WTC11 (cell line): ENCODE measurements around the gene ADAMTS2. TPM values are rescaled to one million over a fixed set of nuclear protein-coding genes. Genes with fewer than 3 reads are reported as not detected.

Experiments used
- ATAC-seq: fragments of 200-7000 bp; cut with Tn5 transposase; 2 replicates; pipeline ENCODE4 v1.10.0; 2021; ENCODE audit warnings: mild to moderate bottlenecking, moderate library complexity
- CTCF ChIA-PET: fragments of 300-600 bp; sonication (Branson Sonifier 250); formaldehyde crosslinking; loops from one replicate; lab custom pipeline; 2021; ENCODE audit warnings: antibody characterized with exemption; lab: Charles Lee
- POLR2A ChIA-PET: fragments of 350-600 bp; sonication (Branson Sonifier 250); formaldehyde crosslinking; loops from one replicate; lab custom pipeline; 2021; ENCODE audit warnings: antibody characterized with exemption; lab: Charles Lee
- DNase-seq: peaks from one replicate; pipeline ENCODE4 v3.0.0; 2021; ENCODE audit warnings: low spot score
- H3K27ac Mint-ChIP-seq: 2 replicates; pipeline ENCODE4 v1.8.0; 2021; ENCODE audit warnings: mixed read lengths
- H3K27me3 Mint-ChIP-seq: 2 replicates; pipeline ENCODE4 v1.8.0; 2021; ENCODE audit warnings: low read depth, mild to moderate bottlenecking, moderate library complexity, mixed read lengths
- H3K36me3 Mint-ChIP-seq: 2 replicates; pipeline ENCODE4 v1.8.0; 2021; ENCODE audit warnings: mixed read lengths
- H3K4me1 Mint-ChIP-seq: 2 replicates; pipeline ENCODE4 v1.8.0; 2022; ENCODE audit warnings: mixed read lengths
- H3K4me3 Mint-ChIP-seq: 2 replicates; pipeline ENCODE4 v1.8.0; 2021; ENCODE audit warnings: mild to moderate bottlenecking, moderate library complexity, mixed read lengths
- H3K9me3 Mint-ChIP-seq: 2 replicates; pipeline ENCODE4 v1.8.0; 2021; ENCODE audit warnings: mixed read lengths
- FOXK1 ChIP-seq: sonication (generic); formaldehyde crosslinking; IDR thresholded peaks from 2 replicates; pipeline ENCODE4 v1.8.0; 2022; ENCODE audit warnings: mild to moderate bottlenecking, moderate library complexity, missing genetic modification reagents
- FOXP1 ChIP-seq: sonication (generic); formaldehyde crosslinking; IDR thresholded peaks from 2 replicates; pipeline ENCODE4 v1.8.0; 2022; ENCODE audit warnings: missing genetic modification reagents, mild to moderate bottlenecking, moderate library complexity, borderline replicate concordance
- JAZF1 ChIP-seq: fragments of 250-450 bp; sonication (Bioruptor Pico); IDR thresholded peaks from 2 replicates; pipeline ENCODE4 v1.9.0; 2021; ENCODE audit warnings: moderate library complexity, mild to moderate bottlenecking, inconsistent platforms
- NR2C2 ChIP-seq: sonication (generic); formaldehyde crosslinking; IDR thresholded peaks from 2 replicates; pipeline ENCODE4 v1.8.0; 2022; ENCODE audit warnings: mild to moderate bottlenecking, missing genetic modification reagents
- NR3C1 ChIP-seq: sonication (generic); formaldehyde crosslinking; conservative IDR thresholded peaks from 2 replicates; pipeline ENCODE4 v1.8.1; 2023; ENCODE audit warnings: low read depth, mild to moderate bottlenecking, missing genetic modification reagents
- SMAD3 ChIP-seq: sonication (generic); formaldehyde crosslinking; IDR thresholded peaks from 2 replicates; pipeline ENCODE4 v1.8.0; 2022; ENCODE audit warnings: missing genetic modification reagents, mild to moderate bottlenecking, borderline replicate concordance
- SMAD4 ChIP-seq: sonication (generic); formaldehyde crosslinking; IDR thresholded peaks from 2 replicates; pipeline ENCODE4 v1.8.0; 2022; ENCODE audit warnings: mild to moderate bottlenecking, missing genetic modification reagents
- SOX15 ChIP-seq: fragments of 250-450 bp; sonication (Bioruptor Pico); IDR thresholded peaks from 2 replicates; pipeline ENCODE4 v1.9.0; 2021; ENCODE audit warnings: mild to moderate bottlenecking
- TP53 ChIP-seq: sonication (generic); formaldehyde crosslinking; IDR thresholded peaks from 2 replicates; pipeline ENCODE4 v1.8.1; 2023; ENCODE audit warnings: mild to moderate bottlenecking, missing genetic modification reagents
- ZBTB21 ChIP-seq: sonication (generic); formaldehyde crosslinking; IDR thresholded peaks from 2 replicates; pipeline ENCODE4 v1.8.1; 2023; ENCODE audit warnings: mild to moderate bottlenecking, missing genetic modification reagents, borderline replicate concordance
- ZNF138 ChIP-seq: sonication (generic); formaldehyde crosslinking; conservative IDR thresholded peaks from 2 replicates; pipeline ENCODE4 v1.8.1; 2022; ENCODE audit warnings: mild to moderate bottlenecking, moderate library complexity, missing genetic modification reagents
- ZNF263 ChIP-seq: sonication (generic); formaldehyde crosslinking; IDR thresholded peaks from 2 replicates; pipeline ENCODE4 v1.8.1; 2022; ENCODE audit warnings: low read depth, mild to moderate bottlenecking, moderate library complexity, missing genetic modification reagents
- ZNF671 ChIP-seq: fragments of 250-450 bp; sonication (Bioruptor Pico); IDR thresholded peaks from 2 replicates; pipeline ENCODE4 v1.8.0; 2021; ENCODE audit warnings: mild to moderate bottlenecking
- total RNA-seq: library from RNA; stranded (reverse); gene quantifications from 3 replicates; pipeline ENCODE4 v1.2.3, GENCODE V29; 2021
- TF ChIP-seq, protein P1 (sequence below): sonication (generic); formaldehyde crosslinking; IDR thresholded peaks from 2 replicates; pipeline ENCODE4 v1.8.0; 2022; ENCODE audit warnings: mild to moderate bottlenecking, missing genetic modification reagents
- TF ChIP-seq, protein P2 (sequence below): sonication (generic); formaldehyde crosslinking; IDR thresholded peaks from 2 replicates; pipeline ENCODE4 v1.8.0; 2023; ENCODE audit warnings: mild to moderate bottlenecking, missing genetic modification reagents
- TF ChIP-seq, protein P3 (sequence below): sonication (generic); formaldehyde crosslinking; IDR thresholded peaks from 2 replicates; pipeline ENCODE4 v1.8.0; 2022; ENCODE audit warnings: missing genetic modification reagents
- TF ChIP-seq, protein P4 (sequence below): fragments of 250-450 bp; sonication (Bioruptor Pico); IDR thresholded peaks from 2 replicates; pipeline ENCODE4 v1.9.0; 2021; ENCODE audit warnings: mild to moderate bottlenecking, borderline replicate concordance
- TF ChIP-seq, protein P5 (sequence below): sonication (generic); formaldehyde crosslinking; conservative IDR thresholded peaks from 2 replicates; pipeline ENCODE4 v1.8.1; 2023; ENCODE audit warnings: mild to moderate bottlenecking, low read depth, missing genetic modification reagents, moderate library complexity

ADAMTS2 gene
- total RNA-seq, 1 experiment from 2014 or later = 11.2 TPM

DNA sequence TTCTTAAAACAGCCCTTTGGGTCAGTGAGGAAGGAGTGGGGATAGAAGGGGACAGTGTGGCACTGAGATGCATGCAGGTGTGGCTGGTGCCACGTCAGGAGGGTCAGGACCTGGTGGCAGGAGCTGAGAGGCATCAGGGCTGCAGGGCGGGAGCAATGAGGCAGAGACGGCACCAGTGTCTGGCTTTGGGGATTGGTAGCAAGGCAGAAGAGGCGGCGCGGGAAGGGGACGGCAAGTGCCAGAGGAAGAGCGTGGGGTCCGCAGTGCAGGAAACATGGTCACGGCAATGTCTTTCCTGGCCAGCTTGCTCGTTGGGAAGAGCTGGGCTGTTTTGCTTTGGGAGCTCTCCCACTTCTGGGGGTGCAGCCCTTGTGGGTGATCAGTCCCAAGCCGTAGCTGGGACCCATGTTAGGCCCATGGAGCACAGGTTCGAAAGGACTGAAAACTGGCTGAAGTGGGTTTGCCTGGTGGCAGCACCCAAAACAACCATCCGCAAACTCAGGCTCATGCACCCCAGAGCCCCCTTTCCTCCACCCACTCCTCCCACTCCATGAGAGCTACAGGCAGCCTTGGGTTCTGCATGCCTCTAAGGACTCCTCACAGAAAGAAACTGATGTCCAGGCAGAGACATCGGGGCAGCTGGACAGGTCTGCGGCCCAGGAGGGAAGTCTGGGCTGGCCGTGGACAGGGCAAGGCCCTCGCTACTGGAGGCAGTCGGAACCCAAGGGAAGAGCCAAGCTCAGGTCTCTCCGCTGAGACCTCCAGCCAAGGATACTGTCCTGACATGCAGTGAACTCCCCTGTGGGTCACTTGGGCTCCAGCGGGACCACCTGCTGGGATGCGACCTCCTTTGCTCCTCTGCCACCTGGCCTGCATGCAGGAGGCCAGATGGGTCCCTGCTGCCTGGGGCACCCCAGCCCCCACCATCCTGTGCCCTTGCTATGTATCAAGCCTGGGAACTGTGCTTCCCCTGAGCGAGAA is 180.6 kb downstream of the ADAMTS2 start:
- H3K4me3 Mint-ChIP-seq = no peak overlapping the region
- H3K36me3 Mint-ChIP-seq = peaks cover 9% of the 10 kb centered on the region
- no peak overlapping the region for H3K27ac Mint-ChIP-seq
- POLR2A ChIA-PET = no interaction called here
- TF ChIP-seq, protein P1, sequence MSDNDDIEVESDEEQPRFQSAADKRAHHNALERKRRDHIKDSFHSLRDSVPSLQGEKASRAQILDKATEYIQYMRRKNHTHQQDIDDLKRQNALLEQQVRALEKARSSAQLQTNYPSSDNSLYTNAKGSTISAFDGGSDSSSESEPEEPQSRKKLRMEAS = no peak
- TF ChIP-seq ZNF671 (CRISPR knock-in tag) = no peak
- TF ChIP-seq SMAD3 (CRISPR knock-in tag) = no peak
- TF ChIP-seq, protein P2, sequence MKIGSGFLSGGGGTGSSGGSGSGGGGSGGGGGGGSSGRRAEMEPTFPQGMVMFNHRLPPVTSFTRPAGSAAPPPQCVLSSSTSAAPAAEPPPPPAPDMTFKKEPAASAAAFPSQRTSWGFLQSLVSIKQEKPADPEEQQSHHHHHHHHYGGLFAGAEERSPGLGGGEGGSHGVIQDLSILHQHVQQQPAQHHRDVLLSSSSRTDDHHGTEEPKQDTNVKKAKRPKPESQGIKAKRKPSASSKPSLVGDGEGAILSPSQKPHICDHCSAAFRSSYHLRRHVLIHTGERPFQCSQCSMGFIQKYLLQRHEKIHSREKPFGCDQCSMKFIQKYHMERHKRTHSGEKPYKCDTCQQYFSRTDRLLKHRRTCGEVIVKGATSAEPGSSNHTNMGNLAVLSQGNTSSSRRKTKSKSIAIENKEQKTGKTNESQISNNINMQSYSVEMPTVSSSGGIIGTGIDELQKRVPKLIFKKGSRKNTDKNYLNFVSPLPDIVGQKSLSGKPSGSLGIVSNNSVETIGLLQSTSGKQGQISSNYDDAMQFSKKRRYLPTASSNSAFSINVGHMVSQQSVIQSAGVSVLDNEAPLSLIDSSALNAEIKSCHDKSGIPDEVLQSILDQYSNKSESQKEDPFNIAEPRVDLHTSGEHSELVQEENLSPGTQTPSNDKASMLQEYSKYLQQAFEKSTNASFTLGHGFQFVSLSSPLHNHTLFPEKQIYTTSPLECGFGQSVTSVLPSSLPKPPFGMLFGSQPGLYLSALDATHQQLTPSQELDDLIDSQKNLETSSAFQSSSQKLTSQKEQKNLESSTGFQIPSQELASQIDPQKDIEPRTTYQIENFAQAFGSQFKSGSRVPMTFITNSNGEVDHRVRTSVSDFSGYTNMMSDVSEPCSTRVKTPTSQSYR (CRISPR knock-in tag) = no peak
- no peak for TF ChIP-seq TP53 (CRISPR knock-in tag)
- TF ChIP-seq, protein P3, sequence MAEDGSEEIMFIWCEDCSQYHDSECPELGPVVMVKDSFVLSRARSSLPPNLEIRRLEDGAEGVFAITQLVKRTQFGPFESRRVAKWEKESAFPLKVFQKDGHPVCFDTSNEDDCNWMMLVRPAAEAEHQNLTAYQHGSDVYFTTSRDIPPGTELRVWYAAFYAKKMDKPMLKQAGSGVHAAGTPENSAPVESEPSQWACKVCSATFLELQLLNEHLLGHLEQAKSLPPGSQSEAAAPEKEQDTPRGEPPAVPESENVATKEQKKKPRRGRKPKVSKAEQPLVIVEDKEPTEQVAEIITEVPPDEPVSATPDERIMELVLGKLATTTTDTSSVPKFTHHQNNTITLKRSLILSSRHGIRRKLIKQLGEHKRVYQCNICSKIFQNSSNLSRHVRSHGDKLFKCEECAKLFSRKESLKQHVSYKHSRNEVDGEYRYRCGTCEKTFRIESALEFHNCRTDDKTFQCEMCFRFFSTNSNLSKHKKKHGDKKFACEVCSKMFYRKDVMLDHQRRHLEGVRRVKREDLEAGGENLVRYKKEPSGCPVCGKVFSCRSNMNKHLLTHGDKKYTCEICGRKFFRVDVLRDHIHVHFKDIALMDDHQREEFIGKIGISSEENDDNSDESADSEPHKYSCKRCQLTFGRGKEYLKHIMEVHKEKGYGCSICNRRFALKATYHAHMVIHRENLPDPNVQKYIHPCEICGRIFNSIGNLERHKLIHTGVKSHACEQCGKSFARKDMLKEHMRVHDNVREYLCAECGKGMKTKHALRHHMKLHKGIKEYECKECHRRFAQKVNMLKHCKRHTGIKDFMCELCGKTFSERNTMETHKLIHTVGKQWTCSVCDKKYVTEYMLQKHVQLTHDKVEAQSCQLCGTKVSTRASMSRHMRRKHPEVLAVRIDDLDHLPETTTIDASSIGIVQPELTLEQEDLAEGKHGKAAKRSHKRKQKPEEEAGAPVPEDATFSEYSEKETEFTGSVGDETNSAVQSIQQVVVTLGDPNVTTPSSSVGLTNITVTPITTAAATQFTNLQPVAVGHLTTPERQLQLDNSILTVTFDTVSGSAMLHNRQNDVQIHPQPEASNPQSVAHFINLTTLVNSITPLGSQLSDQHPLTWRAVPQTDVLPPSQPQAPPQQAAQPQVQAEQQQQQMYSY (CRISPR knock-in tag) = no peak
- TF ChIP-seq SMAD4 = no peak
- TF ChIP-seq JAZF1 = no peak
- TF ChIP-seq FOXP1 (CRISPR knock-in tag) = no peak
- no peak for TF ChIP-seq ZBTB21 (CRISPR knock-in tag)
- no peak for TF ChIP-seq ZNF138 (CRISPR knock-in tag)
- TF ChIP-seq, all 79 proteins: peak for 0
- ATAC-seq = no peak
- Mint-ChIP-seq H3K4me1 (no peaks in the 10 kb centered on the region), H3K27me3 (no peaks in the 10 kb centered on the region; the same call in 1 of the 2 replicates), H3K9me3 (peaks cover 27% of the 10 kb centered on the region)
- CTCF ChIA-PET = interaction anchor here (0.6 to 1.1 kb wide), 3 partner anchors 27 to 179 kb away, joined by 3 to 4 read pairs (median 3); no protein-coding TSS in a partner anchor
- DNase-seq = peak; percentile 7

DNA sequence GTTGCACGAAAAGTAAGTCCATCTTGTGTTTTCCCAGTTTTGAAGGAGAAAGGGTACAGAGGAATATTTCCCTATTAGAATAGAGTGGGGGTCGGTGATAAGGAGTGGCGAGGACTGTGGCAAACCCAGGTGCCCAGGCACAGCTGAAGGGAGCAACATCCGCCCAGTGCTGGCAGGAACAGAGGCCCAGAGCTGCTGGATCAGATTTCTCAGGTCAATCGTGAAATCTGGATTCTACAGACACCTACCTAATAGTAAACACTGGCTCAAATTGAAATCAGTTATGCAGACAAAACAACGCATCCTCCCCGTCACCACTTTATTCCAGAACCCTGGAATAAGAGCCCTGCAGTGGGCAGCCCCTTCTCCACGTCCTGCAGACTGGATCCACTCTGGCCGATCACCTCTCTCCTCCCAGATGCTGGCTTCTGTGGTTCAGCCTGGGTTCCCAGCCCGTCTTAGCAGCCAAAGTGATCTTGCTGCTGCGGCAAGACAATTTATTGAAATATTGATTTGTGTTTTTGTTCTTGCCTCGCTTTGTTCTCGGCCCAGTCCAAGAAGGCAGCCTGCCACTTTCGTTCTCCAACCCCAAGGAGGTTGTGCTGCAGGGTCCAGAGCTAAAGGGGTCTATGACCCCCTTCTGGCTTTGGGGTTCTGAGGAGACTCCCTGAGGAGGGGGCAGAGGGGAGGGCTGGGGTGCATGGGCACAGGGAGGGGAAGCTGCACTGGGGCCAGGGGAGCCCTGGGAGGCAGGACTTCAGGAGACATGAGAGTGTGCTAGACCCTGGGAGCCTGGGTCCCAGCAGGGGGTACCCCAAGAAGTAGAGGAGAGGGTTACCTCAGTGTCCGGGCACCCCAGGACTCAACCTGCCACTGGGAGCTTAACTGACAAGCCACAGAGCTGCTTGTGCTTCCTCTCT is 181.8 kb downstream of the ADAMTS2 start:
- DNase-seq = peak; percentile 5
- no peak overlapping the region for H3K4me3 Mint-ChIP-seq
- TF ChIP-seq, protein P4, sequence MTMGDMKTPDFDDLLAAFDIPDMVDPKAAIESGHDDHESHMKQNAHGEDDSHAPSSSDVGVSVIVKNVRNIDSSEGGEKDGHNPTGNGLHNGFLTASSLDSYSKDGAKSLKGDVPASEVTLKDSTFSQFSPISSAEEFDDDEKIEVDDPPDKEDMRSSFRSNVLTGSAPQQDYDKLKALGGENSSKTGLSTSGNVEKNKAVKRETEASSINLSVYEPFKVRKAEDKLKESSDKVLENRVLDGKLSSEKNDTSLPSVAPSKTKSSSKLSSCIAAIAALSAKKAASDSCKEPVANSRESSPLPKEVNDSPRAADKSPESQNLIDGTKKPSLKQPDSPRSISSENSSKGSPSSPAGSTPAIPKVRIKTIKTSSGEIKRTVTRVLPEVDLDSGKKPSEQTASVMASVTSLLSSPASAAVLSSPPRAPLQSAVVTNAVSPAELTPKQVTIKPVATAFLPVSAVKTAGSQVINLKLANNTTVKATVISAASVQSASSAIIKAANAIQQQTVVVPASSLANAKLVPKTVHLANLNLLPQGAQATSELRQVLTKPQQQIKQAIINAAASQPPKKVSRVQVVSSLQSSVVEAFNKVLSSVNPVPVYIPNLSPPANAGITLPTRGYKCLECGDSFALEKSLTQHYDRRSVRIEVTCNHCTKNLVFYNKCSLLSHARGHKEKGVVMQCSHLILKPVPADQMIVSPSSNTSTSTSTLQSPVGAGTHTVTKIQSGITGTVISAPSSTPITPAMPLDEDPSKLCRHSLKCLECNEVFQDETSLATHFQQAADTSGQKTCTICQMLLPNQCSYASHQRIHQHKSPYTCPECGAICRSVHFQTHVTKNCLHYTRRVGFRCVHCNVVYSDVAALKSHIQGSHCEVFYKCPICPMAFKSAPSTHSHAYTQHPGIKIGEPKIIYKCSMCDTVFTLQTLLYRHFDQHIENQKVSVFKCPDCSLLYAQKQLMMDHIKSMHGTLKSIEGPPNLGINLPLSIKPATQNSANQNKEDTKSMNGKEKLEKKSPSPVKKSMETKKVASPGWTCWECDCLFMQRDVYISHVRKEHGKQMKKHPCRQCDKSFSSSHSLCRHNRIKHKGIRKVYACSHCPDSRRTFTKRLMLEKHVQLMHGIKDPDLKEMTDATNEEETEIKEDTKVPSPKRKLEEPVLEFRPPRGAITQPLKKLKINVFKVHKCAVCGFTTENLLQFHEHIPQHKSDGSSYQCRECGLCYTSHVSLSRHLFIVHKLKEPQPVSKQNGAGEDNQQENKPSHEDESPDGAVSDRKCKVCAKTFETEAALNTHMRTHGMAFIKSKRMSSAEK (CRISPR knock-in tag) = no peak
- TF ChIP-seq FOXK1 (CRISPR knock-in tag) = no peak
- TF ChIP-seq ZNF263 (CRISPR knock-in tag) = no peak
- no peak for TF ChIP-seq NR3C1 (CRISPR knock-in tag)
- TF ChIP-seq NR2C2 (CRISPR knock-in tag) = no peak
- TF ChIP-seq, protein P5, sequence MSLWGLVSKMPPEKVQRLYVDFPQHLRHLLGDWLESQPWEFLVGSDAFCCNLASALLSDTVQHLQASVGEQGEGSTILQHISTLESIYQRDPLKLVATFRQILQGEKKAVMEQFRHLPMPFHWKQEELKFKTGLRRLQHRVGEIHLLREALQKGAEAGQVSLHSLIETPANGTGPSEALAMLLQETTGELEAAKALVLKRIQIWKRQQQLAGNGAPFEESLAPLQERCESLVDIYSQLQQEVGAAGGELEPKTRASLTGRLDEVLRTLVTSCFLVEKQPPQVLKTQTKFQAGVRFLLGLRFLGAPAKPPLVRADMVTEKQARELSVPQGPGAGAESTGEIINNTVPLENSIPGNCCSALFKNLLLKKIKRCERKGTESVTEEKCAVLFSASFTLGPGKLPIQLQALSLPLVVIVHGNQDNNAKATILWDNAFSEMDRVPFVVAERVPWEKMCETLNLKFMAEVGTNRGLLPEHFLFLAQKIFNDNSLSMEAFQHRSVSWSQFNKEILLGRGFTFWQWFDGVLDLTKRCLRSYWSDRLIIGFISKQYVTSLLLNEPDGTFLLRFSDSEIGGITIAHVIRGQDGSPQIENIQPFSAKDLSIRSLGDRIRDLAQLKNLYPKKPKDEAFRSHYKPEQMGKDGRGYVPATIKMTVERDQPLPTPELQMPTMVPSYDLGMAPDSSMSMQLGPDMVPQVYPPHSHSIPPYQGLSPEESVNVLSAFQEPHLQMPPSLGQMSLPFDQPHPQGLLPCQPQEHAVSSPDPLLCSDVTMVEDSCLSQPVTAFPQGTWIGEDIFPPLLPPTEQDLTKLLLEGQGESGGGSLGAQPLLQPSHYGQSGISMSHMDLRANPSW = no peak
- TF ChIP-seq SOX15 (CRISPR knock-in tag) = no peak

More for the DNA sequence above, 181.8 kb downstream of the ADAMTS2 start:
- no peaks in the 10 kb centered on the region for H3K4me1 Mint-ChIP-seq
- H3K27me3 Mint-ChIP-seq = no peaks in the 10 kb centered on the region; the same call in 1 of the 2 replicates
- ATAC-seq = no peak
- H3K27ac Mint-ChIP-seq = no peak overlapping the region
- ChIA-PET CTCF (no interaction called here), POLR2A (interaction anchor here (0.6 kb wide), 1 partner anchor 146 kb away, joined by 8 read pairs; no protein-coding TSS in a partner anchor)
- H3K9me3 Mint-ChIP-seq = peaks cover 28% of the 10 kb centered on the region
- peaks cover 7% of the 10 kb centered on the region; the same call in 1 of the 2 replicates for H3K36me3 Mint-ChIP-seq
